ENCODE data around the gene KCNN3. TPM values are rescaled to one million over a fixed set of nuclear protein-coding genes. Genes with fewer than 3 reads are reported as not detected.

KCNN3 gene
- total and polyA plus RNA-seq, 8 donors: 1.9 to 3.1 (median 2.3) TPM

- ATAC-seq (peak; percentile 10), DNase-seq (no peak)
- no peaks in the 10 kb centered on the region for H3K27me3 ChIP-seq
- H3K9me3 ChIP-seq: no peaks in the 10 kb centered on the region
- H3K36me3 ChIP-seq: no peaks in the 10 kb centered on the region
- H3K27ac ChIP-seq: peak overlapping the region; percentile 20 to 64
- intact Hi-C loops (cut with DNase I): no loop called here
- peaks cover 6 to 12% of the 10 kb centered on the region in 2 donors for H3K4me1 ChIP-seq
- TF ChIP-seq CTCF (IDR thresholded peaks at IDR 0.05): no peak
- H3K4me3 ChIP-seq: no peak overlapping the region
These were observed 139.0 kb downstream of the KCNN3 start for GRCh38 chr1:154730986-154731489.

- no peaks in the 10 kb centered on the region for H3K9me3 ChIP-seq
- H3K4me1 ChIP-seq: peaks cover 6 to 12% of the 10 kb centered on the region in 2 donors
- no peak for TF ChIP-seq CTCF (IDR thresholded peaks at IDR 0.05)
- H3K36me3 ChIP-seq: no peaks in the 10 kb centered on the region
- no peak overlapping the region for H3K4me3 ChIP-seq
- peak overlapping the region; percentile 20 to 64 for H3K27ac ChIP-seq
- DNase-seq (peak in 1 of 4 donors; percentile 35), ATAC-seq (peak; percentile 88)
- H3K27me3 ChIP-seq: no peaks in the 10 kb centered on the region
- intact Hi-C loops (cut with DNase I): no loop called here
These were observed 139.8 kb downstream of the KCNN3 start for GRCh38 chr1:154730259-154730658.

- peaks cover 6 to 12% of the 10 kb centered on the region in 2 donors for H3K4me1 ChIP-seq
- H3K27ac ChIP-seq: peak overlapping the region; percentile 20 to 64
- H3K27me3 ChIP-seq: no peaks in the 10 kb centered on the region
- ATAC-seq: no peak
- DNase-seq: no peak
- no peak overlapping the region for H3K4me3 ChIP-seq
- H3K36me3 ChIP-seq: no peaks in the 10 kb centered on the region
- intact Hi-C loops (cut with DNase I): no loop called here
- TF ChIP-seq CTCF (IDR thresholded peaks at IDR 0.05): no peak
- H3K9me3 ChIP-seq: no peaks in the 10 kb centered on the region
These were observed 140.5 kb downstream of the KCNN3 start for GRCh38 chr1:154729577-154729976.

GRCh38 chr1:154729031-154729442, 141.0 kb downstream of the KCNN3 start:
- Histone ChIP-seq H3K36me3 (no peaks in the 10 kb centered on the region), H3K27me3 (no peaks in the 10 kb centered on the region), H3K4me1 (peaks cover 6 to 12% of the 10 kb centered on the region in 2 donors), H3K27ac (peak overlapping the region; percentile 20 to 64), H3K9me3 (no peaks in the 10 kb centered on the region), H3K4me3 (no peak overlapping the region)
- no peak for TF ChIP-seq CTCF (IDR thresholded peaks at IDR 0.05)
- ATAC-seq (peak; percentile 13), DNase-seq (no peak)
- intact Hi-C loops (cut with DNase I): no loop called here

GRCh38 chr1:154726896-154727753, 143.0 kb downstream of the KCNN3 start:
- no peaks in the 10 kb centered on the region for H3K9me3 ChIP-seq
- DNase-seq (no peak), ATAC-seq (no peak)
- H3K36me3 ChIP-seq: no peaks in the 10 kb centered on the region
- no peak overlapping the region for H3K27ac ChIP-seq
- TF ChIP-seq CTCF (IDR thresholded peaks at IDR 0.05): no peak
- no peak overlapping the region for H3K4me3 ChIP-seq
- no peaks in the 10 kb centered on the region for H3K27me3 ChIP-seq
- H3K4me1 ChIP-seq: peaks cover 6 to 12% of the 10 kb centered on the region in 2 donors
- intact Hi-C loops (cut with DNase I): no loop called here

All from left lung (tissue), 10 donors.